Dermis blood vessel endothelial cell (primary cell): ENCODE data around the gene UBXN10. TPM values are rescaled to one million over a fixed set of nuclear protein-coding genes. Genes with fewer than 3 reads are reported as not detected.

Experiments used
- DNase-seq: peaks from one replicate; pipeline ENCODE4 v3.0.0; 2010
- total RNA-seq: library from RNA; depleted of rRNA; stranded (reverse); fragments of >200 nt; gene quantifications from 2 replicates; pipeline ENCODE4 v1.2.3, GENCODE V29; 2014

UBXN10 gene
- total RNA-seq, 1 donor from 2014 or later = not detected

- no peak for DNase-seq
Observed at GRCh38 chr1:20242890-20243479, 57.1 kb downstream of the UBXN10 start.

Other genes starting within 250 kb of the UBXN10 start
- not detected in 2 replicates for gene PLA2G2A, start 206.5 kb upstream of the UBXN10 start, total RNA-seq
- not detected in 2 replicates for gene PLA2G5, start 115.9 kb upstream of the UBXN10 start, total RNA-seq
- not detected in 2 replicates for gene PLA2G2D, start 66.6 kb upstream of the UBXN10 start, total RNA-seq
- not detected in 2 replicates for gene PLA2G2F, start 46.8 kb upstream of the UBXN10 start, total RNA-seq
- not detected in 2 replicates for gene PLA2G2C, start 422 bp downstream of the UBXN10 start, total RNA-seq
- not detected in 2 replicates for gene VWA5B1, start 104.8 kb downstream of the UBXN10 start, total RNA-seq